CD4-positive, alpha-beta T cell treated with Interleukin-4 for 4 hours (primary cell): ENCODE measurements around the gene YPEL5.
"Not testable (repeated sequence)": the region's sequence is repeated elsewhere in the genome, so short reads cannot be mapped to it uniquely, and the experiment has no call there.

Experiments
- DNase-seq: peaks from one replicate; pipeline ENCODE4 v3.0.0-alpha.2; 2020

YPEL5 gene

DNA sequence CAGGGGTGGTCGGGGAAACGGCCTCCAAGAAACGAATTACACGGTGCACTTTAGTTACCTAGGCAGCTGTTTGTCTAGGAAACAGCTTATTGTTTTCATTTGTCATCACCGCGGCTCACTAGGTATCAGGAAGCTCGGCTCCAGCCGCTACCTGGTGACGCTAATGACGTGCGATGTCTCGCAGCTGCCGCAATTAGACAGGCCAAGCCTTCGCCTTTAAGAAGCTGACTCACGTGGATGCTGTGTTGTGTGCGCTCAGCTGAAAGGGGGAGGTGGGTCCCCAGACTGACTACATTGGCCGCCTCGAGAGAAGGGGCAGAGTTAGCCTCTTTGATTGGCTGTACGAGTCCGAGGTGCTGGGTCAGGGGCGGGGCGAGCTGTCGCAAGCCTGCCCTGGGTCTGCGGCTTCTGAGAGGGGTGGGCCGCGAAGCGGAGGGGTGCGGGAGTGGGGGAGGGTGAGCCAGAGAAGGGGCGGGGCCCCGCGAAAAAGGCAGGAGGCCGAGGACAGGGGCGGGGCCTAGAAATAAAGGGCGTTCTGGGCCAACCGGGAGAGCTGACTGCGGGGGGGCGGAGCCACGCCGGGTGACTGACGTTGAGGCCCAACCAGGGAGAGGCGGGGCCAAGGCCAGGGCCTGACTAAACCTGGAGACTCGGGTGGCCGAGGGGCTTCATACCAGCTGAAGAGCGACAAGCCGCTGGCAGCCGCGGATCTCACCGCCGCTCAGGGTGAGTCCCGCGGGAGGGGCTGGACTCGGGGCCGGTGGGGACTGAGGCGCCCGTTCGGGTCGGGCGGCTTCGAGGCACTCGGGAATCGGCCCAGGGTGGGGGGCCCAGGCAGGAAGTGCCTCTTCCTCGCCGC, at the start of gene YPEL5:
Gene YPEL5 (plus strand): TSS at position 671 of the 859 bp plus-strand sequence. CDS start 9,645 bp downstream, outside the sequence.
- peak; percentile 100 for DNase-seq

DNA sequence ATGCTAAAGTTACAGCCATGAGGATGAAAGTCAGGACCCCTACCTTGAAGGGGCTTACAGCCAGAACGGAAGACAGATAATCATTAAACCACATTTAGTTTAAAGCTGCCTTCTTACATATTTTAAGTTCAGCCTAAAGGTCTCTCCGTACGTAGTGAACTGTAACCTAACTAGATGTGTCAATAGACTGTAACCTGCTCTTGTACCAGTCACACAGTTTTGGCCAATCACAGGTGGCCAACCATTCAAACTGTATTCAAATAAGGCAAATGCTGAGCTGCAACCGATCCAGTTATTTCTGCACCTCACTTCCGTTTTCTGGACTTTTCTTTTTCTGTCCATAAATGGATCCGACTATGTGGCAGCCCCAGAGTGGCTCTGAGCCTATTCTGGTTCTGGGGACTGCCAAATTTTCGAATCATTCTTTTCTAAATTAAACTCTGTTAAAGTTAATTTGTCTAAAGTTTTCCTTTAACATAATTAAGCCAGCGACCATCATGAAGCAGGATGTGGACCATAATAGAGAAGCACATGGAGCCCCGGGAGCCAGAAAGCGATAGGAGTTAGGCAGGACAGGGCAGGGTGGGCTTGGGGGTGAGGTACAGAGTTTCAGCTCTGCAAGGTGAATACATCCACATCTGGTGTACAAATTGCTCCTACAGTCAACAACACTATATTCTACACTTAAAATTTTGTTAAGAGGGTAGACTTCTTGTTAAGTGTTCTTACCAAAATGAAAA, 48.4 kb upstream of the YPEL5 start:
- no peak for DNase-seq

- not testable (repeated sequence) for DNase-seq
Measured at GRCh38 chr2:30099366-30099765, 47.4 kb upstream of the YPEL5 start.

GRCh38 chr2:30100691-30101090, 46.1 kb upstream of the YPEL5 start:
- DNase-seq, result not testable (repeated sequence)

DNA sequence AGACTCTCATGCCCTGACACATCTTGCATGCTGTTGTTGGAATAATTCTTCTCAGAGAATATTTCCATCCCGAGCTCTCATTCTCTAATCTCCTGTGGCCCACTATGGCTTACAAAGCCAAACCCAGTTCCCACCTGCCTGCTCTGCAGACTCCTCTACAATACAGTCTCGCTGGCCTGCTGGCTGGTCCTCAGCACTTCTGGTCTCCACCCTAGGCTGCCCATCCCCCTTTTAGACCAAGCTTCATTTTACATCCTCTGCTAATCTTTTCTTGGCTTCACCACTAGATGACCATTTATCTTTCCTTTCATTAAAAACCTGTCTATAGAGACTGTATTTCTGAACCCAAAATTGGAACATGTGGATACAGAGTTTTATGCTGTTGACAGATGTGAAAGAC, 42.5 kb upstream of the YPEL5 start:
- no peak for DNase-seq

DNA sequence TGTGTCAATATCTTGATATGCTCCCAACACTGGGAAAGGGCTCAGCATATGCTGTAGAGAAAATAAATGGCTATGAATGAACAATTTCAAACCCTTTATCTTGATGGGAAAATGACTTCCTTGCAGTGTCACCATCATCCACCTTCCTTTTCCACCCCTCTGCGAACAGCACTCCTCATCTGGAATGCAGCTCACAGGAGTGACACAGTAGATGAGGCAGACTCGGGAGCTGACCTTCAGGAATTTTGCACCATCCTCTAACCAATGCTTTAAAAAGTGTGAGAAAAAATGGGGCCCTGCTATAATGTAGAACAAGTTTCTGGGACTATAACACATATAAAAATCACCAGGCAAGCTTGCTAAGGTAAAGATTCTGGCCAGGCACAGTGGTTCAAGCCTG, 41.3 kb upstream of the YPEL5 start:
- no peak for DNase-seq

DNA sequence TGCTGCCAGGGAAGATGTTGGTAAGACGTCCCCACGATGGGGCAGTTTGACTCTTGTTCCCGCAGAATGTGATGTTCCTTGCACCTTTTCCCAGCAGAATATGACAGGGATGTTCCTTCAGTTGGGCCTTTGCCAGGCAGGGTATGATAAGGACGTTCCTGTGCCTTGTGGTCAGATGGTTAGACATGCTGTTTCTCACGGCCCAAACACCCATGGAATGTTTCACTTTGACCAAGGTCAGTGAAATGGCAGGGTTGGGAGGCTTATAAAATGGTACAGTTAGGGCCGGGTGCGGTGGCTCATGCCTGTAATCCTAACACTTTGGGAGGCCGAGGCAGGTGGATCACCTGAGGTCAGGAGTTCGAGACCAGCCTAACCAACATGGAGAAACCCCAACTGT, 40.3 kb upstream of the YPEL5 start:
- DNase-seq, result no peak

GRCh38 chr2:30108192-30108591, 38.6 kb upstream of the YPEL5 start:
- no peak for DNase-seq

GRCh38 chr2:30108851-30109250, 38.0 kb upstream of the YPEL5 start:
- DNase-seq, result no peak

- DNase-seq, result no peak
Measured at GRCh38 chr2:30109856-30110255, 37.0 kb upstream of the YPEL5 start.

- no peak for DNase-seq
Measured at GRCh38 chr2:30110773-30111172, 36.0 kb upstream of the YPEL5 start.

DNA sequence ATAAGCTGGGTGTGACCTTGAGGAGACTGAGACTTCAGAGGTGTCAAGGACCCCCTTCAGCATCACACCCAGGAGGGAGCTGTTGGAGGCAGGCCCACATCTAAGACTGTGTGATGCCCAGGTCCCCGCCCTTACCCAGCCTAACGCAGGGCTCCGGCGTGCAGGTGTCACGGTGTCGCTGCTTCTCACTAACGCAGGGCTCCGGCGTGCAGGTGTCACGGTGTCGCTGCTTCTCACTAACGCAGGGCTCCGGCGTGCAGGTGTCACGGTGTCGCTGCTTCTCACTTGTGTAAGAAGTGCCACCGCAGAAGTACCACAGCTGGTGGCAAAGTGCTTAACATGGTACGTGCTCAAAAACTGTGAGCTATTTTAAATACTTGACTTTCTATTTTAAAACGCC, 35.6 kb upstream of the YPEL5 start:
- not testable (repeated sequence) for DNase-seq

DNA sequence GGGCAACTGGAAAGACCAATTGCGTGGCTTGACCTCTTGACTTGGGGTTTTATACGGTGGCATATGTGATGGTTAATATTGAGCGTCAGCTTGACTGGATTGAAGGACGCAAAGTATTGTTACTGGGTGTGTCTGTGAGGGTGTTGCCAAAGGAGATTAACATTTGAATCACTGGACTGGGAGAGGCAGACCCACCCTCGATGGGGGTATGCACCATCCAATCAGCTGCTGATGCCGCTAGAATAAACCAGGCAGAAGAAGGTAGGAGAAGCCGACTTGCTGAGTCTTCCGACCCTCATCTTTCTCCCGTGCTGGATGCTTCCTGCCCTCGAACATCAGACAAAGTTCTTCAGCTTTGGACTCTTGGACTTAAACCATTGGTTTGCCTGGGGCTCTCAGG, 34.2 kb upstream of the YPEL5 start:
- DNase-seq, result no peak

GRCh38 chr2:30113617-30114293, 33.1 kb upstream of the YPEL5 start:
- DNase-seq, result no peak

- peak; percentile 55 for DNase-seq
Measured at GRCh38 chr2:30115141-30115980, 31.4 kb upstream of the YPEL5 start.

- DNase-seq, result no peak
Measured at GRCh38 chr2:30115981-30116285, 30.9 kb upstream of the YPEL5 start.

DNA sequence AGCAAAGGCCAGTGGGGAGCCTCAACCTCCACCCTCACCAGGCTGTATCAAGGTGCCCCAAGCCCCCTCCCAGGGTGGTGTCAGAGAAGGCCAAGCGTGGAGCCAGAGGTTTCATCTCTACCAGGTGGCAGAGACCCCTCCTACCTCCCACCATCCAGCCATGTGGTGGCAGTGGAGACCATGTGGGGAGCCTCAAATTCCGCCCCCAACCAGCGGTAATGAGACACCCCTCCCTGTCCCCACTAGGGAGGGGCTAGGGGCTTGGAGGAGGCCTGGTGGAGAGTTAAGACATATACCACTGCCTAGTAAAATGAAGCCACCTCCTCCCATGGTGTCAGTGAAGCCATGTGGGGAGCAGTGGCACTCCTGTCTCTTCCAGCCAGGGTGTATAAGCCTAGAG, 24.4 kb upstream of the YPEL5 start:
- DNase-seq, result no peak

DNA sequence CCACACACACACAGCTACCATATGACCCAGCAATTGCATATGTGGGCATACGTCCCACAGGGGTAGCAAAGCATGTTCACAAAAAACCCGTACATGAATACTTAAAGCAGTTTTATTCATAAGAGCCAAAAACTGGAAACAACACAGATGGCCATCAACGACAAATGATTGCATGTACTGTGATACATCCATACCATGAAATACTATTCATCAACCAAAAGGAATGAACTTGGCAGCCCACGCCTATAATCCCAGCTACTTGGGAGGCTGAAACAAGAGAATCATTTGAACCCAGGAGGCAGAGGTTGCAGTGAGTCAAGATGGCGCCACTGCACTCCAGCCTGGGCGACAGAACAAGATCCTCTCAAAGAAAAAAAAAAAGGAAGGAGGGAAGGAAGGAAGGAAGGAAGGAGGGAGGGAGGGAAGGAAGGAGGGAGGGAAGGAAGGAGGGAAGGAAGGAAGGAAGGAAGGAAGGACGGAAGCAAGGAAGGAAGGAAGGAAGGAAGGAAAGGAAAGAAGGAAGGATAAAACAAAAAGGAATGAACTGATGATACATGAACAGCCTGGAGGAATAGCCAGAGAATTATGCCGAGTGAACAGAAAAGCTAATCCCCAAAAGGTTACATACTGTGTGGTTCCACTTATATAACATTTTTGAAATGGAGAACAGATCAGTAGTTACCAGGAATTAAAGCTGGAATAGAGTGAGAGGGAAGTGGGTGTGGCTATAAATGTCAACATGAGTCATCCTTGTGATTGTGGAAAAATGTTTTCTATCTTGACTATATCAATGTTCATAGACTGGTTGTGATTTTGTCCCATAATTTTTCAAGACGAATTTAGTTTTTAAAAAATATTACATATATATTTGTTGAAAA, 19.6 kb upstream of the YPEL5 start:
- DNase-seq, result no peak

GRCh38 chr2:30134582-30134981, 12.2 kb upstream of the YPEL5 start:
- no peak for DNase-seq

DNA sequence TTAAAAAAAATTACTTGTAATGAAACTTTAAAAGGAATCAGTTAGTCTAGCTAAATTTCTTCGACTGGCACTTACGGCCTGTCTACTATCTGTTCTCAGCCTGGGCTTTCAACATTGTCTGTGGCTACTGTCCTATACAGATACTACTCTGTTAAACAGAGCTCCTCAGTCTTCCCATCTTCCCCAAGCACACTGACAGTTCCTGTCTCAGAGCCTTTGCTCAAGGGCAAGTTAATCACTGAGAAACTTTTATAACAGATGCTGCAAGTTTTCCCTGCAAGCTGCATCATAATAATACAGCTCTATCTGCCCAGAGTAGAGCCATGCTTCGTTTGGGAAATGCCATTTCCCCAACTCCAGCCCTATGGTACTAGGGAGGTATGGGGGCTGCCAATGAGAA, 11.3 kb upstream of the YPEL5 start:
- no peak for DNase-seq

DNA sequence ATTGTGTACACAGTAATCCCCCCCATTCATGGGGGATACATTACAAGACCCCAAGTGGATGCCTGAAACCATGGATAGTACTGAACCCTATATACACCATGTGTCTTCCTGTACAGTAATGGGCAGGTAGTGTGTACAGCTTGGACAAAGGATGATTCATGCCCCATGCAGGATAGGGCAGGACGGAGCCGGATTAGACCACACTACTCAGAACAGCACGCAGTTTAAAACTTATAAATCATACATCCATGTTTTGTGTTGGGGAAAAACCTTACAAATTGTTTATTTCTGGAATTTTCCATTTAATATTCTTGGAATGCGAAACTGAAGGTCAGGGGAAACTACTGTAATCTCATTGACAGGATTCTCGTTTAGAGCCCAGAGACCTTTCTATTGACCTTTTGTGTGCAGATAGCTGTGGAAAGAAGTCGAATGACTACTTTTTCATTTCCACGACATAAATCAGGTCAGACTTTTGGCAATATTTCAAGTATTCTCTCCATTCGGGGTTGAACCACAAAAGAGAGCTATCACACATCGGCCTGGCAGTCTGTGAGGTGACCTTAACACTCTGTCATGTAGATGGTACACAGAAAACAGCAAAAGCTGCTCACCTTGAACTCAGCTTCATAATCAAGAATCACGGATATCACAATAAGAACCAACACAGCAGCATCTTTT, 9.9 kb upstream of the YPEL5 start:
- DNase-seq, result no peak
